Heart left ventricle (tissue), 13 donors: ENCODE results near the gene PROK2.

Experiments
- POLR2A ChIP-seq, 2 donors: fragments of 450-650 bp; IDR thresholded peaks; one replicate each; pipeline ENCODE4 v1.6.1; 2017; ENCODE audit warnings: antibody characterized with exemption in 2 of 2, mild to moderate bottlenecking in 2 of 2, moderate library complexity in 2 of 2
- TF ChIP-seq, protein P1 (sequence below), 12 donors: fragments of 200-600 bp; sonication (generic) in 4 of 12; IDR thresholded peaks; one replicate each; pipeline versions ENCODE4 v1.5.0 to v1.8.0; 2018 to 2022; ENCODE audit warnings: antibody characterized with exemption in 12 of 12, mild to moderate bottlenecking in 5 of 12
- donor health status: ischemic (EF 13 %, LVEDD 7.1; RV severe dilation, severe dysfunction).
- donor health status: DM: no; HTN: yes; CAD: no.
- donor health status: DM: no; HTN: no; CAD: no.
- donor health status: ischemic (EF 25% LVEDD 6.9; RV normal size, moderate dysfunction).
- donor health status: ischemic (EF 25% LVEDD 5.7; RV mildly dilated, moderate dysfunction).
- donor health status: ischemic (EF 35%, LVEDD 5.7; RV mildly dilated, moderate dysfunction).
- donor health status: nonischemic (EF 11% LVEDD 7.7; RV severe dilation, severe dysfunction).
- donor health status: DM: yes; HTN: yes; CAD: no.
- donor health status: PGD.
- donor health status: ischemic (EF 29% LVEDD 5.4; RV normal size, mild dysfunction).
- donor health status: nonischemic (EF 23%, LVEDD 6.1; RV moderate dilation, normal function).

DNA sequence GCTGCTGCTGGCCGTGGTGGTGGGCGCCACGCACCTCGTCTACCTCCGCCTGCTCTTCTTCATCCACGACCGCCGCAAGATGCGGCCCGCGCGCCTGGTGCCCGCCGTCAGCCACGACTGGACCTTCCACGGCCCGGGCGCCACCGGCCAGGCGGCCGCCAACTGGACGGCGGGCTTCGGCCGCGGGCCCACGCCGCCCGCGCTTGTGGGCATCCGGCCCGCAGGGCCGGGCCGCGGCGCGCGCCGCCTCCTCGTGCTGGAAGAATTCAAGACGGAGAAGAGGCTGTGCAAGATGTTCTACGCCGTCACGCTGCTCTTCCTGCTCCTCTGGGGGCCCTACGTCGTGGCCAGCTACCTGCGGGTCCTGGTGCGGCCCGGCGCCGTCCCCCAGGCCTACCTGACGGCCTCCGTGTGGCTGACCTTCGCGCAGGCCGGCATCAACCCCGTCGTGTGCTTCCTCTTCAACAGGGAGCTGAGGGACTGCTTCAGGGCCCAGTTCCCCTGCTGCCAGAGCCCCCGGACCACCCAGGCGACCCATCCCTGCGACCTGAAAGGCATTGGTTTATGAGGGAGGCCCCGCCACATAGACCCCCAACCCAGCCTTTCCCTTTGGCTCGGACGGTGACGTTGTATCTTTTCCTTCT, 30.2 kb downstream of the PROK2 start:
- TF ChIP-seq, protein P1, sequence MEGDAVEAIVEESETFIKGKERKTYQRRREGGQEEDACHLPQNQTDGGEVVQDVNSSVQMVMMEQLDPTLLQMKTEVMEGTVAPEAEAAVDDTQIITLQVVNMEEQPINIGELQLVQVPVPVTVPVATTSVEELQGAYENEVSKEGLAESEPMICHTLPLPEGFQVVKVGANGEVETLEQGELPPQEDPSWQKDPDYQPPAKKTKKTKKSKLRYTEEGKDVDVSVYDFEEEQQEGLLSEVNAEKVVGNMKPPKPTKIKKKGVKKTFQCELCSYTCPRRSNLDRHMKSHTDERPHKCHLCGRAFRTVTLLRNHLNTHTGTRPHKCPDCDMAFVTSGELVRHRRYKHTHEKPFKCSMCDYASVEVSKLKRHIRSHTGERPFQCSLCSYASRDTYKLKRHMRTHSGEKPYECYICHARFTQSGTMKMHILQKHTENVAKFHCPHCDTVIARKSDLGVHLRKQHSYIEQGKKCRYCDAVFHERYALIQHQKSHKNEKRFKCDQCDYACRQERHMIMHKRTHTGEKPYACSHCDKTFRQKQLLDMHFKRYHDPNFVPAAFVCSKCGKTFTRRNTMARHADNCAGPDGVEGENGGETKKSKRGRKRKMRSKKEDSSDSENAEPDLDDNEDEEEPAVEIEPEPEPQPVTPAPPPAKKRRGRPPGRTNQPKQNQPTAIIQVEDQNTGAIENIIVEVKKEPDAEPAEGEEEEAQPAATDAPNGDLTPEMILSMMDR (IDR thresholded peaks at IDR 0.05), result no peak
- TF ChIP-seq POLR2A (IDR thresholded peaks at IDR 0.05), result no peak
